Measurements from ENCODE around the gene PLEKHA1.

- TF ChIP-seq MAX (IDR thresholded peaks at IDR 0.05) (no peak), CTCF (IDR thresholded peaks at IDR 0.05; ENCODE audit: low read depth, low read length, missing input control) (no peak), RAD21 (IDR thresholded peaks at IDR 0.05) (no peak), ATF3 (IDR thresholded peaks at IDR 0.05) (no peak), REST (IDR thresholded peaks at IDR 0.05) (no peak), SP1 (IDR thresholded peaks at IDR 0.05) (no peak), RXRA (IDR thresholded peaks at IDR 0.05) (no peak), TAF1 (conservative IDR thresholded peaks at IDR 0.05) (no peak), HNF4A (conservative IDR thresholded peaks at IDR 0.05) (no peak), JUND (IDR thresholded peaks at IDR 0.05) (no peak), HNF4G (IDR thresholded peaks at IDR 0.05) (no peak)
Observed at GRCh38 chr10:122417667-122418066, 43.2 kb downstream of the PLEKHA1 start.

Data from liver (tissue), 3 donors.